HEK293T (cell line): ENCODE measurements around the gene SMTN.
"Not testable (repeated sequence)": the region's sequence is repeated elsewhere in the genome, so short reads cannot be mapped to it uniquely, and the experiment has no call there.

Source experiments
- CTBP1 ChIP-seq: fragments of 450-650 bp; IDR thresholded peaks from 2 replicates; pipeline ENCODE4 v1.6.1; 2016; ENCODE audit warnings: borderline replicate concordance
- FOXK2 ChIP-seq: fragments of 450-650 bp; IDR thresholded peaks from 2 replicates; pipeline ENCODE4 v1.6.1; 2016; ENCODE audit warnings: mild to moderate bottlenecking
- FOXM1 ChIP-seq: fragments of 450-650 bp; IDR thresholded peaks from 2 replicates; pipeline ENCODE4 v1.6.1; 2017; ENCODE audit warnings: mild to moderate bottlenecking, borderline replicate concordance
- NFRKB ChIP-seq: fragments of 450-650 bp; IDR thresholded peaks from 2 replicates; pipeline ENCODE4 v1.6.1; 2016; ENCODE audit warnings: mild to moderate bottlenecking, moderate library complexity
- SP1 ChIP-seq: fragments of 450-650 bp; IDR thresholded peaks from 2 replicates; pipeline ENCODE4 v1.6.1; 2017
- TARDBP ChIP-seq: fragments of 450-650 bp; IDR thresholded peaks from 2 replicates; pipeline ENCODE4 v1.6.1; 2016
- ZNF384 ChIP-seq: fragments of 450-650 bp; IDR thresholded peaks from 2 replicates; pipeline ENCODE4 v1.6.1; 2016
- TF ChIP-seq, protein P1 (sequence below): fragments of 450-650 bp; IDR thresholded peaks from 2 replicates; pipeline ENCODE4 v1.6.1; 2016

DNA sequence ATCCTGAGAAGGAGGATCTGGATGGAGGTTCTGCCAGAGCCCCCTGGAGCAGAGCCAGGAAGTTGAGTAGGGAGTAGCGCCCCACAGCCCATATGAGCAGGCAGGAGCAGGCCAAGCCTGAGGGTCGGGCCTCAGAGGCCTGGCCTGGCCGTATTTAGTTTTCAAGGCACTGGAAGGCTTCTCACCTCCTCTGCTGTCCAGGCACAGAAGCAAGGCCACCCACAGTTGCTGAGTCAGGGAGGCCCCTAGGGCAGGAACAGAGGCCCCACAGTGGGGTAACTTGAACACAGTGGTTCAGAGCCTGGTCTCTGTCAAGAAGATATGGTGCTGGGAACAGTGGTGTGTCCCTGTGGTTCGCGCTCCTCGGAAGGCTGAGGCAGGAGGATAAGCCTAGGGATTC, 21.5 kb upstream of the SMTN start:
- not testable (repeated sequence) for TF ChIP-seq FOXM1, SP1, FOXK2, CTBP1, ZNF384, NFRKB, TARDBP
- TF ChIP-seq, protein P1, sequence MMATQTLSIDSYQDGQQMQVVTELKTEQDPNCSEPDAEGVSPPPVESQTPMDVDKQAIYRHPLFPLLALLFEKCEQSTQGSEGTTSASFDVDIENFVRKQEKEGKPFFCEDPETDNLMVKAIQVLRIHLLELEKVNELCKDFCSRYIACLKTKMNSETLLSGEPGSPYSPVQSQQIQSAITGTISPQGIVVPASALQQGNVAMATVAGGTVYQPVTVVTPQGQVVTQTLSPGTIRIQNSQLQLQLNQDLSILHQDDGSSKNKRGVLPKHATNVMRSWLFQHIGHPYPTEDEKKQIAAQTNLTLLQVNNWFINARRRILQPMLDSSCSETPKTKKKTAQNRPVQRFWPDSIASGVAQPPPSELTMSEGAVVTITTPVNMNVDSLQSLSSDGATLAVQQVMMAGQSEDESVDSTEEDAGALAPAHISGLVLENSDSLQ = not testable (repeated sequence)
